GM21423 (cell line): ENCODE data around the gene MRPL10.

Experiments used
- ATAC-seq: cut with Tn5 transposase; IDR thresholded peaks from one replicate; pipeline ENCODE4 v1.9.1; 2021; ENCODE audit warnings: mild to moderate bottlenecking, moderate library complexity; ENCODE audit not compliant: unreplicated experiment

MRPL10 gene

DNA sequence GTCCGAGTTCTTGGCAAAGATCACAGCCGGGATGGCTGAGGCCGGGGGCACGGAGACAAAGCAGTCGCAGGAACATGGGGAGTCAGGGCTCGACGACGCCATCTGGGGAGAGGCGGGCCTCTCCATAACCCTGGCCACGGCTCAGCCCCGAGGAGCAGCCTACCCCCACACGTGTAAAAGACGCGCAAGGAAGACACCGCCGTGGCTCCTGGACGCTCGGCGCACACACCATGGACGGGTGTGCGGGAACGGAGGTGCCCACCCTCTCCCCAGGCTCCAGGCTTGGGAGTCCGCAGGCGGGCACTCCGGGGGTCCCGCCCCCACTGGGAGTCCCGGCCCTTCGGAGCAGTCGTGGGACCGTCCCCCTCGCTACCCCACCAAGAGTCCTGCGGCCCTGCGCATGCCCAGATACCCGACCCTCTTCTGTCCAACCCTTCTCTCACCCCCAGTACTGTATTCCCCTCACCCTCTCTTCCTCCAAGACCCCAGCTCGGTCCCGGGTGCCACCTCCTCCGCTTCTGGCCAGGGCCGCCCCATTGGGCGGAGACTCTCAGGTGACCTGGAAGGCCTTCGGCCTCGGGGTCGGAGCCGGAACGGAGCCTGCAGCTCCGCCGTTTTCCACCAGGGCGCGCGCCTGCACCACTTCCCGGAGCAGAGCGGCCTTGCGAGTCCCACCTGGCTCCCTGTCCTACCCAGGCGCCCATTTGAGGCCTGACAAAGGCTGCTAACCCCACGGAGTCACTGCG, 9.6 kb upstream of the MRPL10 start, which contains the start of gene SCRN2:
SCRN2 (minus strand) TSS at position 532 of the 746 bp plus-strand sequence; CDS start at position 102, 430 bp downstream.
- peak; percentile 81 for ATAC-seq

DNA sequence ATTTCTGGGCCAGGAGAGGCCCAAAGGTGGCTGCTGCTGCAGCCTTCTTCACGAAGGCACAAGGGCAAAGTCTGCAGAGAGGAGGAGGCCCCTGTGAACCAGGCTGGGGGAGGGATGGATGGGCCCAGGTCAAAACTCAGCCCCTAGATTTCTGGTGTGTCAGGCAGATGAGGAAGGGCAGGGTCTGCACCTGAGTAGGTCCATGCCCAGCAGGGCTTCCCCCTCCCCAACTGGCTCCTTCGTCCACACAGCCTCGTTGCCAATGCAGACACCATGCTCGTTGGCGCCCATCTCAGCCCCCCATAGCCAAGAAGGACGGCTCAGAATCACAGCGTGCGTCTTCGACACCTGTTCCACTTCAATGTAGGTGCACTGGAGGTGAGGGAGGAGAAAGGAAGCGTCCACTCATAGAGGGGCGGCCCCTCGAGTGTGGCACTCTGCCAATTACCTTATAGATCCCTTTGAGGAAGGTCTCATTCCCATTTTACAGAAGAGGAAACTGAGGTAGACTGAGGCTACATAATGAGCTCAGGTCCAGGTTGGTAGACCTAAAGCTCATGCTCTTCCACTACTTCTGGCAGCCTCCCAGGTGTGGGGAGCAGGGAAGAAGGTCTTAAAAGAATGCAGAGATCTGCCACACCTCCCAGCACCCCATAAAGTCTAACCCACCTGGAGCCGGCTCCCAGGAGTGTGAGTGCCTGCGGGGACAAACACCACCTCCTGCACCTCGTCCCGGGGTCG, 8.8 kb upstream of the MRPL10 start:
- no peak for ATAC-seq

DNA sequence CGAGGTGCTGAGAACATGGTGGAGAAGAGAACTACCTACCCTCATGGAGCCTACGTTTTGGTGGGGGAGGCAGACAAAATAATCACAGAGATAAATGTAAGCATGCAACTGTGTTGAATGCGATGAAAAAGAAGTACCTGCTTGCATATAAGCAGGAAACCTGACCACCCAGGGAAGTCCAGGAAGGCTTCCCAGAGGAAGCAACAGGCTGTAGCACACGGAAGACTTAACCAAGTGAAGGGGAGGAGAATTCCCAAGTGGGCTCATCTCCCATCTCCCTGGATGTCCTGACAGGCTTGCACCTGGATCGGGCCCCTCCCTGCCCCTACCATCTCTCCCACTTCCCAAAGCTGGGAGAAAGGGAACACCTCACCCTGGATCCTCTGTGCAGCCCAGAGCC, 7.7 kb upstream of the MRPL10 start:
- ATAC-seq, result no peak

DNA sequence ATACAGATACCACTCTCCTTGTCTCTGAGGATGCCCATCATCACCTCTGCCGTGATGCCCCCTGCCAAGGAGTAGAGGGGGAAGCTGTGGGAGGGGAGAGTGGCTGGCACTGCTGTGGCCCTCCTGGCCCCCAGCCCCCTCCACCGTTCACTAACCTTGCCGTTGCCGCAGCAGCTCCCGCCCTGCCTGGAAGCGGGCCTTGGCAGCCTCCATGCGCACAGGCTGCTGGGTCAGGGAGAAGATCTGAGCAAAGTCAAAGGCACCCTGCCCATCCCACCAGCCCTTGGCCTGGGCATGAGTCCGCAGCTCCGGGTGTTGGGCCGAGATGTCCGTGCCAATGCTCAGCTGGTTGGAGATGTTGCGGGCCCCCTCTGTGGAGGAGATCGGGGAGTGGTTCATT, 7.3 kb upstream of the MRPL10 start:
- no peak for ATAC-seq

DNA sequence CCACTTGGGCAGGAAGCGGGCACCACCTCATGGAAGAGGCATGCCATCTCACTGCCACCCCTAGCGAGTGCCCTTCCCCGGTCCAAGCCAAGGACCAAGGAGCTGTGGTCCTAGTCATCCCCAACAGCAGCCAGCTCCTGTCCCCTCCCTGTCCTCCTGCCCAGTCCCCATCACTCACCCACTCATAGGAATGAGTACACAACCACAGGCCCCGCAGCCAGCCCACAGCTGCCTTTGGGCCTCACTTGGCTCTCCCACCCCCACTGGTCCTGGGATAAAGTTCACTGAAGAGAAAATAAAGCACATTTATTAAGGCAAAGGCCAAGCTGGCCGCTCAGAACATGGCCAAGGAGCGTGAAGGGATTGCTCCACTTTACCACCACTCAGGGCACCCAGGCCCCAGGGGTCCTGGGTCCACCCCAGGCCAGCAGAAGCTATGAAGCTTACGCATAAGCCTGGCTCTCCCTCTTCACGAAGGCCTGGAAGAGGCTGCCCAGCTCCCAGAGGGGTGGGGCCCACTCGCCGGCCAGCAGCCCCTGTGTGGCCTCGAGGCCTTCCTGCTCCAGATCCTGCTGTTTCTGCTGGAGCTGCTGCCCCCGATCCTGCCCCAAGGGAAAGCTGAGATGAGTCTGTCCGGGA, 6.2 kb upstream of the MRPL10 start:
- no peak for ATAC-seq

DNA sequence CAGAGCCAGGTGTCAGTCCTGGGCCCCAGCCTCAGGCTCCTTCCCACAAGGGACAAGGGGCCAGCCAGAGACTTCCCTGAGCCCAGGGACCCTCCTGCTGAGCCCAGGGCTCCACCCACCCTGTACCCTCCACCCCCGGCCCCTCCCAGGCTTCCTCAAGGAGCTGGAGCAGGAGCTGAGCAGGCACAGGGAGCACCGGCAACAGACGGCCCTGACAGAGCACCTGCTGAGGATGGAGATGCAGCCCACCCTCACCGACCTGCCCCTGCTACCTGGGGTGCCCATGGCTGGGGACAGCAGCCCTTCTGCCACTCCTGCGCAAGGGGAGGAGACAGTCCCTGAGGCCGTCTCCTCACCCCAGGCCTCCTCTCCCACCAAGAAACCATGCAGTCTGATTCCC, 5.3 kb upstream of the MRPL10 start:
- no peak for ATAC-seq

DNA sequence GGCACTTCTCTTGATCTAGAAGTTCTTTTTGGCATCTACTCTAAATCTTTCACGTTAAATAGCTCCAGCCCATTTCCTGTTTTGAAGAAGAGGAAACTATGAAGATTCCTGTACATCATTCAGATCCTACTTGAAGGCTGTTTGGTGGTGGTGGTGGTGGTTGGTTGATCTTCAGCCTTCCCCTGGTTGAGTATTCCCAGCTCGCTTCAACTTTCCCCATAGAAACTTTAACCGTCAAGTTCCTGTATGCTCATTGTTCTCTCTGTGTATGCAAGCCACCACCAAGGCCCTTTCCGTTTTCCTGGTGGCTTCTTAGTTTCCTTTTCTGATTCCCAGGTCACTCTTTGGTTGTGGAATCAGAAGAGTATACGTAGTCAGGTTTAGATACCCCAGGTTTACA, 3.4 kb upstream of the MRPL10 start:
- no peak for ATAC-seq

DNA sequence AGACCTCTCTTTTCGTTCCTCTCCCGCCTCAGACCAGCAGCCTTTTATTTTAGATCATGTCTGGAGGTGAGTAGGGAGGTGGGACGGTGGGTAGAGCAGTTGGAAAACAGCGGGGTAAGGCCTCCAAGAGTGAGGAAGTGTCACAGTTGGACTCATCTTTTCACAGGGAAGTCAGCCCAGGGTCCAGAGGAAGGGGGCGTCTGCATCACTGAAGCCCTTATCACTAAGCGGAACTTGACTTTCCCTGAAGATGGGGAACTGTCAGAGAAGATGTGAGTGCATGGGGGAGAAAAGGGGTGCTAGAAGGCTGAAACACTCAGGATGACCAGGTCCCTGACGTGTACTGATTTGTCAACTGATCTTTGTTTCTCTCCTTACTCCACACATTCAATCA, 590 bp upstream of the MRPL10 start:
- no peak for ATAC-seq

DNA sequence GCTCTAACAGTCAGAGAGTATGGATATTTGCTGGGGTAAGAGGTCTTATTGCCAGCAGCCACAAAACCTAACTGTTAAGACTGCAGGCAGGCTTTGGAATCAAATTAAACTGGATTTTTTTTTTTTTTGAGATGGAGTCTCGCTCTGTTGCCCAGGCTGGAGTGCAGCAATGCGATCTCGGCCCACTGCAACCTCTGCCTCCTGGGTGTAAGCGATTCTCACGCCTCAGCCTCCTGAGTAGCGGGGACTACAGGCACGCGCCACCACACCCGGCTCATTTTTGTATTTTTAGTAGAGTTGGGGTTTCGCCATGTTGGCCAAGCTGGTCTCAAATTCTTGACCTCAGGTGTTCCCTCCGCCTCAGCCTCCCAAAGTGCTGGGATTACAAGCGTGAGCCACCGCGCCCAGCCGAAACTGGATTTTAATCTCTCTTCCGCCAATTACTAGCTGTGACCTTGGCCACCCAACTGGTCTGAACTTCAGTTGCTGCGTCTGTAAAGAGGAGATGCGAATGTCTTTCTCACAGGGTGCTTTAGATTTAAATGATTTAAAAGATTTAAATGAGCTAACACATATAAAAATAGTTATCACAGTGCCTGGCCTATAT, 842 bp downstream of the MRPL10 start:
- ATAC-seq, result no peak

DNA sequence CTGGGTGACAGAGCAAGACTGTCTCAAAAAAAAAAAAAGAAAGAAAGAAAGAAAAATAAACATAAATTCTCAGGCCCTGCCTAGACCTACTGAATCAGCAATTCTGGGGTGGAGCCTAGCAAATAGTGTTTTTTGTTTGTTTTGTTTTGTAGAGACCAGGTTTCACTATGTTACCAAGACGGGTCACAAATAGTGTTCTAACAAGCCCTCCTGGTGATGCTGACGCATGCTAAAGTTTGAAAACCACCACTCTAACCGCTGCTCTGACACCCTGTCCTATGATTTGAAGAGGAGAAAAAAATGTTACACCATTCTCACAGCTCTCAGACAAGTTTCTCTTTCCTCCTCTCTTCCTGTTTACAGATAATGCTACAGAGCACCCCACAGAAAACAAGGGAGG, 1.5 kb downstream of the MRPL10 start:
- no peak for ATAC-seq

DNA sequence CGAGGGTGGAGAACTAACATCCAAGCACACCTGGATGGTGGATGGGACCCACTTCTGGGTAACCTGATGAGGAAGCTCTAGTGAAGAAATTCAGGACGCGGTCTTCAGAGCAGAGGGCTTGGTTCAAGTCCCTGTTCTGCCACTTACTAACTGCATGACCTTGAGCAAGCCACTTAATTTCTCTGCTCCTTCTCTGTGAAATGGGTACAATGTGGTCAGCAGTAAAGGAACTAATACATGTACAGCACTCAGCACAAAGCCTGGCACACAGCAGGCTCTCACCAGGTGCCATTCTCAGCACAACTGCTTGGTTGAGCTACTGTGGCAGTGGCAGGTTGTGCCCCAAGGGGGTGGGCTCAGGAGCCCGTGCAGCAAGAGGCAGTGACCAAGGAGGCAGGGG, 7.8 kb downstream of the MRPL10 start:
- no peak for ATAC-seq

DNA sequence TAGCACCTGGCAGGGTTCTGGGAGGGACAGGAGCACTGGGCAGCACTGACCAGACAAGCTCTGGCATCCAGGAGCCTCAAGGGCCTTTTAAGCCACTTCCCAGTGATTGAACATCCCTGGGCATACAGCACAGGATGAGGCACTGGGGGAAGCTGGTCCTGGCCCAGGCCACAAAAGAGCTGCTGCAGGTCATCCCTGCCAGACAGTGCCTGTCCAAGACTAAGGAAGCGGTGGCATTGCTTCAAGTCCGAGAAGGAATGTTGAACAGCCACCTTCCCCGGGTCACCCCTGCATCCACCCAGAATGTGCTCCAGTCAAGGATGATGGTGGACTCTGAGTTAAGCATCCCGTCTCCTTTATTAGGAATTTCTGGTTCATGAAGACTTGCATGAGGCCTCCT, 8.6 kb downstream of the MRPL10 start:
- no peak for ATAC-seq

DNA sequence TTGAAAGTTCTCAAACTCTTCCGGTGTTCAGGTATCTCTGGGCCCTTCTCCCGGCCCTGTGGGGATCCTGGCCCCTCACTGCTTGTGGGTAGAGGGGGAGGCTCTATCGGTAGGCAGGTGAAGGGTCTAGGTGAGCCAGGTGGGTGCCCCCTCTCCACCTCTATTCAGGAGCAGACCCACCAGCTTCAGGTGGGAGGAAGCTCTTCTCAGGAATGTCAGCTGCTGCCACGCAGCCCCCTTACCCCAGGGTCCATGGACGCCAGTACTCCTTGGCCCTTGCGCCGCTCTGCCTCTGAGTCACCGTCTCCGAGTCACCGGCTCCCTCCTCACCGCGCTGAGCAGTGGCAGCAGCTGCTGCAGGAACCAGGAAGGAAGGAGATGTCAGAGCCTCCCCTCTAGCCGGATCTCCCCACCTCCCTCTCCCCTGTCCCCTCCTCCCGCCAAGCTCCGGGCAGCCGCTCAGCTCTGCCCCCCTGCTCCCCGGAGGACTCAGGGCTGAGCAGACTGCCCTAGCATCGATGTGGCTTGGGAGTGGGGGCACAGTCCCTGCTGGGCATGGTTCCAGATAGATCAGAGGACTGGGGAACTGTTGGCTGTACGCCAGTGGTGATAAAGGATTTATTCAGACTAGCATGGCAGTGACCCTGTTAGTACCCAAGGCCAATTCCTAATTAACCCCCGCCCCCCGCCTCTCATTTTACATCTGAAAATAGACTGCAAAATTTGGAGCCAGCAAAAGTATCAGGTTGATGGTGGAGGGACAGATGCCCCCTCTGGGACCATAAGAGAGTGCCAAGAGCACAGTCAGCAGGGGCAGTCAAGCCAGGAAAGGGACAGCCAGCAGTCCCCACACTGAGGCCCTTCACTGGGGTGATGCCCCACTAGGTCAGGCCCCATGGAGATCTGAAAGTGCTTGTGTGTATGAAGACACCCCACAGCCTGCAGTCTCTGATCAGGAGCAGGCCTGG, 9.6 kb downstream of the MRPL10 start, which contains the start of gene OSBPL7:
OSBPL7 (minus strand) TSS at position 371 of the 968 bp plus-strand sequence. CDS start 1,516 bp downstream, outside the sequence.
- peak; percentile 89 for ATAC-seq

DNA sequence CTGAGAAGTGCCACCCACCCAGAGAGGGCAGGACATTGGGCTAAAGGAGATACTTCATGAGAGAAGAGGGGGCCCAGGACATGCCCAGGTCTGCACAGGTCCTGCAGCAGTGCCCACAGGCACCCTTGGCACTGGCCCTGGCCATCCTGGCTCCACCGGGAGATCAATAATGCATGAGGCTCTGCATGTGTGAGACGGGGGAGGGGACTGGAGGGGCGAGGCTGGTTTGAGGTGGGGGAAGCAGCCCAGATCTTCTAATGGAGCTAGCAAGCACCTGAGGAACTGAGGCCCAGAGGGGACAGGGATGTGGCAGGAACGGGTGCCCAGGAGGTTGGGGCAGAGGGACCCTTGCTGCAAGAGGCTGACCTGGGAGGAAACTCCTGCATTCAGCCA, 10.3 kb downstream of the MRPL10 start:
- no peak for ATAC-seq

DNA sequence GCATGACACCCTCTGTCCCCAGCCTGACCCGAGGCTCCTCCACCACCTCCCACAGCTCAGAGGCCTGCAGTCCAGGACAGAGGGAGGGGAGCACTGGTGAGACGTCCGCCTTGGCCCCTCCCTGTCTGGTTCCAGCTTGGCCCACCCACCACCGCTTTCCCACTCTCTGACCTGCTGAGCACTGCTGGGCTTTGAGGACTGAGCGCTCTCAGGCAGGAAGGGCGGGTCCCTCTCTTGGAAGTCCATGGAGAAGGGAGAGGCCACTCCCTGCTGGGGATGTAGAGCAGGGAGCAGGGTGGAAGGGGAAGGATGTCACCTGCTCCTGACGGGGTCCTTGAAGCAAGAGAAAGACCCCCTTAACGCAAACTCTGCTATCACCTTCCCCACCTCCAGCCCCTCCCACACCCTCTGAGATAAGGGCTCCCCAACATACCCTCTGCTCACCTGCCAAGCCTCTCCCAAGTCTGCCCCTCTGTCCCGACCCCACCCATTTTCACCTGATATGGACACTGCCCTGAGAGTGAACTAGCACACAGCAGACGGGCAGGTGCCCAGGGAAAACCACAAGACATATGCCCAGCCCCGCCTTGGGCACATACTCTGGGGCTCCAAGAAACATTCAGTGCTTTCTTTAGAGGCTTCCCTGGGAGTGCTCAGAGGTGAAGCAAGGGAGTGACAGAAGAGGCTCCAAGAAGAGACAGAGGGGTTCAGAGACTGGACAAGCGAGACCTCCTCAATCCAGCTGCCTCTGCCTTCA, 11.1 kb downstream of the MRPL10 start:
- ATAC-seq, result no peak

DNA sequence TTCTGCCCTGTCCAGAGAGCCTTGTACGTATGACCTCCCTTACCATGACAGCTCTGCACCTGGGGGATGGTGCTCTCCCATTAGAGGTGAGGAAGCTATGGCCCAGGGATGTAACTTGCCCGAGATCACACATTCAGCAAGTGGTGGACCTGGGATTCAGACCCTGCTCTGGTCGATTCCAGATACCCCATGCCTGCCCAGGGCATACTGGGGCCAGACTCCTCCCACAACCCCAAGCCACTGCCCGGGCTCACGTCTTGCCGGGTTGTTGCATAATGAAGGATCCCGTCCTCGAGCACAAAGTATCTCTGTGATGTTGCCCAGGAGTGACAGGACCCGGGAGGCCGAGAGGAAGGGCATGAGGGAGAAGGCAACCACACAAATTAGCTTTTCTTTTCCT, 11.9 kb downstream of the MRPL10 start:
- ATAC-seq, result no peak

DNA sequence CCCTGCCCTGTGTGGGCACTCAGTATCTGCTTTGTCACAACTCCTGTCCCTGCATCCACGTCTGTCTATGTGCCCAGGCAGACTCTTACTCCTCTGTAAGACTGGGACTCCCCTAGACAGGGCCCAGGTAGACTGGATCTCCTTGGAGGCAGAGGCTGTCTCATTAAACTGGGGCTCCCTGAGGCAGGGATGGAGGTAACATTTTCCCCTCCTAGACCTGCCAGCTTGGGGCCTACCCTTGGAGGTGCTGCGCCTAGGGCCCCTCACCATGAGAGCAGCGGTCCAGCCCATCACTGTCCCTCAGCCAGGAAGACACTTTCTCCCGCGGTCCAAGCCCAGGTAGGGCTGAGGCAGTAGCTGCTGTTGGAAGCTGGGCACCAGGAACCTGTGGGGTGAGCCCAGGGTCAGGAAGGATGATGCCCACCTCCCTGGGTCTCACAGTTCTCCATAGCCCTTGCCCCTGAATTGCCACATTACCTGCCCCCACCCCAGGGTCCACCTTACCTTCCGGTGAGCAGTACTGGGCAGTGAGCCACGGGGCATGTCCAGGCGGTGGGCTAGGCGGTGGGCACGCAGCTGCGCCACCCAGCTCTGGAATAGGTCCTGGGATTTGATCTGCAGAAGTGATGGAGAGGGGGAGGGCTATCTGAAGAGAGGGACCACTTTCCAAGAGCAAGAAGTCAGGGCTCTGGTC, 13.2 kb downstream of the MRPL10 start:
- ATAC-seq, result no peak

DNA sequence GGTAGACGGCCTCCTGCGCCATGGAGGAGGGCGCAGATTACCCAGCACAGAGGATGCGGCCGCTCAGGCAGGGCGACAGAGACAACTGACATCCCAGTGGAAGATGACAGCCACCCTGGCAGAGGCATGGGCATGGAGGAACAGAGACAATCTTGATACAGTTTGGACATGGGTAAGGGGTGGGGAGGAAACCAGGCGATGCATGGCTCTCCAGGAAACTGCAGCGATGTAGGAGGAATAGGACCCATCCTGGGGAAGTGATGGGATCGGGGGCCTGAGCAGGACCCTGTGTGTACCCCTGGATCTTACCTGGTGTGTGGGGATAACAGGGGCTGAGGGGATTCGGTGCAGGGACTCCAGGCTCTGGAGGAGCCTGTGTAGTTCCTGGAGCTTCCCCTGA, 14.4 kb downstream of the MRPL10 start:
- ATAC-seq, result no peak
